Fibroblast of skin of back (primary cell): ENCODE results near the gene EYS.
A peak's percentile ranks its signal among the peaks of the same experiment; 100 is the strongest.
"Not testable (repeated sequence)": the region's sequence is repeated elsewhere in the genome, so short reads cannot be mapped to it uniquely, and the experiment has no call there.

ENCODE experiments used
- DNase-seq: peaks from one replicate; pipeline ENCODE4 v3.0.0-alpha.2; 2013

Gene EYS

GRCh38 chr6:64280569-64280968 lies 1426.5 kb downstream of the EYS start:
- DNase-seq, result peak; percentile 30

- DNase-seq, result peak; percentile 16
Measured at GRCh38 chr6:64270083-64270482, 1436.9 kb downstream of the EYS start.

DNA sequence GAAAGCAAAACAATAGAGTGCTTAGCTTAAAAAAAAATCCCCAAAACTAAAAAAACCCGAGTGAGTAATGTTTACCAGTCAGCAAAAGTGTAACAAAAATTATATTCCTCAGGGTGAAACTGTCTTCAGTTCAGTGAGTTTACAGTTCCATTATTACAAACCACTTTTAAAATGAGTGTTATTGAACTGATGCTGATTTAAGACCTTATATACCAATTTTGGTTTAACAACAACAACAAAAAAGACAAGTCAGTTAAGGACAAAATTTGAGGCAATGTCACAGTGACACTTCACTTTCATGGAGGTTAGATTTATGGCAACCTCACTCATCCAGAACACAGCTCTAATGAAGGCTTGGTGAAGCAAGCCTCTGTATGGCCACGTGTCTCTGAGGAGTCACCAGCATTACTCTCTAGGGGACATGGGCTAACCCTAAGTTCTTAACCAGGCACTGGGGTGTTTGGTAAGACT lies 1440.6 kb downstream of the EYS start:
- no peak for DNase-seq

DNA sequence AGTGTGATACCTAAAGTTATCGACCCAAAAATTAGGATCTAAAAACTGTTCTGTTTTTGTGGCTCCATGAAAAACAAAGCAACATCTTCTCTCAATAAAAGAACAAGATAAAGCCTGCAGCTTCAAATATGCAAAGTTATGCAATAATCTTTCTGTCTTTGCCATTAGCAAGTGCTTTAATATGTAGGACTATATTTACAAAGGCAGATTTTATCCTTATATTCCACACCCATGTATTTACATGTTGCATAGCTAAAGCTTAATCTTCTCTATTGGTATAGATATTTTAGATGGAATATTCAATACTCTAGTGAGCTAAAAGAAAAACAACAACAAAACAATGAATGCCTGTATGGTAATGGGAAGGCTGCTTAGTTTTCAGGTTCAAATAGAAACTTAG lies 1443.2 kb downstream of the EYS start:
- DNase-seq, result no peak

GRCh38 chr6:64259372-64259771 lies 1447.7 kb downstream of the EYS start:
- DNase-seq, result no peak

GRCh38 chr6:64258752-64259151 lies 1448.3 kb downstream of the EYS start:
- DNase-seq, result no peak

- DNase-seq, result no peak
Measured at GRCh38 chr6:64258302-64258701, 1448.7 kb downstream of the EYS start.

GRCh38 chr6:64257586-64257985 lies 1449.4 kb downstream of the EYS start:
- no peak for DNase-seq

DNA sequence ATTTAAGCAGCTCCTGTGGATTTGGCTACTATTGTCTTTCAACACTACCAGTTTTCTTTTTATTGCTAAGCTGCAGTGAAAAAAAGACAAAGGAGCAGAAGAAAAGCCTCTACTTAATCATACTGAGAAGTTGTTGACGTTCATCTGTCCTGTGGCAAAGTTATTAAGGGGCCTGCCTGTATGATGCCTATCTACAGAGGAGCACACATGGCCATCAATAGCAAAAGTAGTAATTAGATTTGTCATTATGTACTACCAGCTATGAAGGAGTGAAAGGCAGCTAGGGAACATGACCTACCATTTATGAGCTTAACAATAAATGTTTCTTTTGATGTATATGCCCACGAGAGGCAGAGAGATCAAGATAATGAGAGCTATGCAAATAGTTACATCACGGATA lies 1450.5 kb downstream of the EYS start:
- no peak for DNase-seq

- DNase-seq, result no peak
Measured at GRCh38 chr6:64255000-64255399, 1452.0 kb downstream of the EYS start.

GRCh38 chr6:64254558-64254957 lies 1452.5 kb downstream of the EYS start:
- DNase-seq, result no peak

DNA sequence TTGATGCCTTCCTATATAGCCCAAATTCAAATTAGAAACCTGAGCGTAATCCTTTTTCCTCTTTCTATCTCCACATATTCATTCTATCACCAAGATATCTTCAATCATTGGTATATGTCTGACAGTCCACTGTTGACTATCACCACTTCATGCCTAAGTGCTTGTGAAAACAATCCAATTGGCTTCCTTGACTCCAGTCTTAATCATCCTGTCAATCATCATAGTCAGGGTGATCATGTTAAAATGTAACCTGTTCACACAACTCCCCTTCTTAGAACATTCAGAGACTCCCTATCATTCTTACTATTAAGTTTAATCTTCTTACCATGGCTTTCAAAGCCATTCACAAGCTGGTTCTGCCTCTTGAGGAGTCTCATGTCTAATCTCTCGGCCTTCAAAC lies 1454.8 kb downstream of the EYS start:
- DNase-seq, result no peak

DNA sequence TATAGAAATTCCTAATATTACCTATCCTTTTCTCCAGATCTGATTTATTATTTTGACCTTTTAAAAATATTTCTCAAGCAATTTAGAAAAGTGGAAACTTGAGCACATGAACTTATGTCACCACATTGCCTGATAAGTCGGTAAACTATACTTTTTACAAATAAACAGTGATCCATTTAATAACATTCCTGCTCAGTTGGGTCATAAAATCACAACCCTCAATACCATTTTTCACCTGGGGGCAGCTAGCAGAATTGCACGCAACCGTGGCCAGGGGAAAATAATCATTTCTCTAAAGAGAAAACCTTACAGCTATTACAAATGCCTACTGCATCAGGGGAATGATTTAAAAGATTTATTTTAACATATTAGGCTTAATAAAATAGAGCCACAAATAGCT lies 1456.9 kb downstream of the EYS start:
- peak; percentile 29 for DNase-seq

- peak; percentile 38 for DNase-seq
Measured at GRCh38 chr6:64249115-64249514, 1457.9 kb downstream of the EYS start.

GRCh38 chr6:64243618-64244017 lies 1463.4 kb downstream of the EYS start:
- no peak for DNase-seq

GRCh38 chr6:64238908-64239307 lies 1468.1 kb downstream of the EYS start:
- not testable (repeated sequence) for DNase-seq

GRCh38 chr6:64238071-64238470 lies 1469.0 kb downstream of the EYS start:
- peak; percentile 3 for DNase-seq

GRCh38 chr6:64233746-64234145 lies 1473.3 kb downstream of the EYS start:
- DNase-seq, result no peak

DNA sequence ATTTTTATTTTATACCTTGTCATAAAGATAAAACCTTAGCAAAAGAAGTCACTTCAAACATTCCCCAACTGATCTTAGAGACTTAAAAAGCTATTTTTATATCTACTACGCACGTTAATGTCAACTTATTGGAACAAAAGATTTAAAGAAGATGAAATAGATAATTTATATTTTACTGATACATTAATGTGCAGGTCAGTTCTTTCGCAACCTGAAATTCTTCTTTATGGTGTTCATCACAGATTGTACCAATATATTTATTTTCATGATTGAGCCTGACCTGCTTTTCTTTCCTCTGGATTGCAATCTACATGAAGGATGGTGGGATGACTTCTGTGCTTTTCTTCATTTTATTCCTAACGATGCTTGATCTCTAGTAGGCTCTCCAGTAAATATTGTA lies 1475.1 kb downstream of the EYS start:
- DNase-seq, result no peak

GRCh38 chr6:64230530-64230929 lies 1476.5 kb downstream of the EYS start:
- no peak for DNase-seq

DNA sequence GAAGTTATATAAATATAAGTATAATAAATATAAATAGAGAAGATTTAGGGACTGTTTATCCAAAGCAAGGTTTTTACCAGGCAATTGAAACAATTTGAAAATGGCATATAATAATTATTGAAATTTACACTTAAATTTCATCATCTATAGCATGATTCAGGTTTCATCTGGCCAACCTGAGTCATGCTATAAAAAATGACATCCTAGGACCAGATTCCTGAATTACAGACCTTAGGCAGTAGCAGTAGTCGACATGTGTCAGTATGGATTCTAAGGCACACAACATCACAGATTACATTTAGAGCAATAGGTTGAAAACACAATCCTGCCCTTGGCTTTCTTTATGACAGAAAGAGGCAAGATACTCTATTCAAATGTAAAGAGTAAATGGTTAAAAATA lies 1479.2 kb downstream of the EYS start:
- peak; percentile 4 for DNase-seq

DNA sequence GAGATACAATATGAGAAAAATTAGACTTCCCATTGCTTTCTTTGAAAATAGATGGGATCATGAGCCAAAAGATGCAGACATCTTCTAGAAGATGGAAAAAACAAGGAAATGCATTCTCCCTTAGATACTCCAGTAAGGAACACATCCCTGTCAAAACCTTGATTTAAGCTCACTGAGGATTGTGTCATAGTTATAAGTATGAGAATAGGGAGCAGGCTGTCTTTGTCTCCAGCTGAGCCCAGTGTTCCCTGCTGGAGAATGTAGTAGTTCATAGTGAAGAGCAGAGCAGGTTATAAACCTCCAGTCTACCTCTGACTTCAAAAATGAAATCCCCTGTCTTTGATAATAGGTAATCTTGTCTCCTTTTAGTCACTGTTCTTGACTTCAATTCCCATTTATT lies 1481.5 kb downstream of the EYS start:
- DNase-seq, result no peak

- DNase-seq, result no peak
Measured at GRCh38 chr6:64224819-64225218, 1482.2 kb downstream of the EYS start.

GRCh38 chr6:64221776-64222175 lies 1485.2 kb downstream of the EYS start:
- peak; percentile 14 for DNase-seq

GRCh38 chr6:64220801-64221200 lies 1486.2 kb downstream of the EYS start:
- no peak for DNase-seq
